Measurements from ENCODE around the gene ALDH8A1.

ALDH8A1 gene

DNA sequence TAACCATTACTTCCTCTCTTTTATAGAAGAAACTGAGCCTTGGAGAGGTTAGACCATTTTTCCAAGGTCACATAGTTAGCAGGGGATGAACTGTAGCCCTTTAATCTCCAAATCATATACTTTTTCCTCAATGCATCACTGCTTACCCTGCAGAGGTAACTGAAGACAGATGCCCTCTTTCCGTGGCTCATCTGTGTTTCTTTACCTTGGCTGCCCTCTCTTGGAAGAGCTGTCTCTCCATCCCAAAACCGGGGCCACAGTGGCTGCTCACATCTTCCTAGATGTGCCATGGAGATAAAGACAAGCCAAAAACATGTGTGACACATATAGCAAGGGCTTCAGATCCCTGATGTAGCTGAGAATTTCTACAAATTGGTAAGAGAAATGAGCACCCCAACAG, 581 bp upstream of the ALDH8A1 start:
- no peak for DNase-seq

- no peak for DNase-seq
These were observed 1.2 kb downstream of the ALDH8A1 start for GRCh38 chr6:134948691-134949090.

- no peak for DNase-seq
These were observed 1.8 kb downstream of the ALDH8A1 start for GRCh38 chr6:134948142-134948541.

GRCh38 chr6:134945045-134945444, 4.9 kb downstream of the ALDH8A1 start:
- DNase-seq, result no peak

GRCh38 chr6:134943522-134944111, 6.3 kb downstream of the ALDH8A1 start:
- DNase-seq, result no peak

GRCh38 chr6:134938896-134939295, 11.0 kb downstream of the ALDH8A1 start:
- peak in 1 of 3 experiments; percentile 23 for DNase-seq

- DNase-seq, result no peak
These were observed 12.5 kb downstream of the ALDH8A1 start for GRCh38 chr6:134937426-134937825.

DNA sequence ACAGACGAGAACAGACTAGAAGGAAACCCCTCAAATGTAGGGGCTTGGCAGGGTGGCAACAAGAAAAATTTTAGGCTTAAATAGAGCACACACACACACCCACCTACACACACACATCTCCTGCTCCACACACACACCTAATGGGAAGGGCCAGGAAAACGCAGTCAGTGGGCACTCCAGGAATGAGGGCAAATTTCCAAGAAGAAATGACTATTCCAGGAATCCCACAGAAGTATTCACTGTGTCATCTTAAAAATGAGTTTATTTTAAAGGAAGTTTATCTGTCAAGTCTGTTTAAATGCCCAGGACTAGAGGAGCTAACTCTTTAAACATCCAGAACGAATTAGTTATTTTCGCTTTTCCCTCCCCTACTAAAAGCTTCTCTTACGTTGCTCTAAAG, 13.0 kb downstream of the ALDH8A1 start:
- DNase-seq, result no peak

GRCh38 chr6:134936476-134936875, 13.4 kb downstream of the ALDH8A1 start:
- no peak for DNase-seq

GRCh38 chr6:134934793-134935485, 15.0 kb downstream of the ALDH8A1 start:
- no peak for DNase-seq

- no peak for DNase-seq
These were observed 17.1 kb downstream of the ALDH8A1 start for GRCh38 chr6:134932535-134933470.

- no peak for DNase-seq
These were observed 17.8 kb downstream of the ALDH8A1 start for GRCh38 chr6:134932098-134932497.

DNA sequence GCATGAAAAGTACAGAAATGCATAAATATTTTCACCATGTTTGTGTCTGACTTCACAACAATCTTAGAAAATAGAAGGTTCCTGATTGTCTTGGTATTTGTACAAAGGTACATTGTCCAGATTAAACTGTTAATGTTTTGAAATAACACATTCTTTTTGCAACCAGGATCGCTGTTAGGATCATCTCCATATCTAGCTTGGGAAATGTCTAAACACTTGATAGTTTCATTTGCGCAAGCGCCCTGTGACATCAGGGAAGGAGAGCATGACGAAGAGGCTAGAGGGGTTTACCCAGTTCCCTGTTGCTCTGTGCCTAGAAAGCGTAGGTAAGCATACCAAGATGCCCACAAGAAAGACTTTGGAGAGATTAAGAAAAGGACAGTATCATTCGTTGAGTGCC, 19.4 kb downstream of the ALDH8A1 start:
- DNase-seq, result no peak

DNA sequence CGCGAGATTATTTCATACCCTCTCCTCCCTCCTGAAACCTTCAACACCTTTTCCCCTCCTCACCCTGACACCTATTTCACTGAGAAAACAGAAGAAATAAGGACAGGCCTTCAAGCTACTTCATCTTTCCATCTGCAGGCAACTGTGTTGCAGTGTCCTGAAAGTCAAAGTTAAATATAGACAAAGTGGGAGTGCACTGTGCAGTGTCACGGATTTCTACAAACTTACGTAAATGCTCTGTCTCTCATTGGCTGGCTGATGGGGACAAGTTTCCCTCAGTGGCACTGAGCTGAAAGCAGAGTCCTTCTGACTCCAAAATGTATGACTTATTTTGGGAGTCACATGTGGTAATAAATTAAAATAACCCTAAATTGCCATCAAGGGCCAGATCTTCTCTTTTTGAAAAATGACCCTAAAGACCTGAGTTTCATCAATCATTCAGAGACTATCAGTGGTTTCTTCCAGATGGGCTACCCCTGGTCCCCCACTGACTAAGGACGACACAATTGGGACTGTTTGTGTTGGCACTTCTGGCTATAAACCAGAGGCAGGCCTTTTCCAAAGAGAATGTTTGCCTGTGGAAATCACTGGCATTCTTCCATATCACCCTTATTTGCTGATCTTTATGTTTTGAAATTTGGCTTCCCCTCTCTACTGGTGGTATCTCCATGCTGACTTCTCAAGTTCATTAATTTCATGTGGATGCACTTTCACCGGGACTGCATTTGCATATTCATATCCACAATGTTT, 21.6 kb downstream of the ALDH8A1 start:
- no peak for DNase-seq

- no peak for DNase-seq
These were observed 24.1 kb downstream of the ALDH8A1 start for GRCh38 chr6:134925800-134926199.

- DNase-seq, result peak in 1 of 3 experiments; percentile 14
These were observed 28.1 kb downstream of the ALDH8A1 start for GRCh38 chr6:134921721-134922261.

- DNase-seq, result no peak
These were observed 28.6 kb downstream of the ALDH8A1 start for GRCh38 chr6:134921276-134921675.

- no peak for DNase-seq
These were observed 29.5 kb downstream of the ALDH8A1 start for GRCh38 chr6:134920422-134920821.

GRCh38 chr6:134918418-134918961, 31.4 kb downstream of the ALDH8A1 start:
- DNase-seq, result no peak

- DNase-seq, result peak in 1 of 3 experiments; percentile 20
These were observed 38.4 kb downstream of the ALDH8A1 start for GRCh38 chr6:134911547-134911946.

DNA sequence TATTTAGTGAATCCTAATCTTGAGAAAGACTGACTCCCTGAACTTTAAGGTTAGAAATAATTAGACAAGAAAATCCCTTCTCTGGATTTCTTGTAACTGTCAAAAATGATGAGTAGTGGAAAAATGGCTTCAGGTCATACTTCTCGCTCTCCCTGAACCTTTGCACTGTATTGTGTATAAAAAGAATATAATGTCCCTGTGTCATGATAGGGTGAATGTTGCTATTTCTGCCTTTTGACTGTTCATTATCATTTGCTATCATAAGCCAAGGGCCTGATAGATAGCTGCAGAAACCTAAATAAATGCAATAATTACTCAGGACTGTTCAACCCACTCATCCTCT, 39.3 kb downstream of the ALDH8A1 start:
- no peak for DNase-seq
